GM13977 (cell line): ENCODE results near the gene ZNF747.
"Not testable (repeated sequence)": the region's sequence is repeated elsewhere in the genome, so short reads cannot be mapped to it uniquely, and the experiment has no call there.

Experiments used
- DNase-seq: peaks from one replicate; pipeline ENCODE4 v3.0.0; 2012; ENCODE audit warnings: low spot score
- CTCF ChIP-seq: IDR thresholded peaks from 2 replicates; pipeline ENCODE4 v1.5.1; 2012; ENCODE audit warnings: mild to moderate bottlenecking, control low read depth; ENCODE audit not compliant: insufficient read depth; ENCODE audit errors: extremely low read depth, missing control alignments
- in situ Hi-C: fragments of 300-500 bp; cut with MboI; formaldehyde crosslinking; loops from one replicate; pipeline ENCODE4 v1.12.0; 2022; ENCODE audit warnings: low sequenced_read_pairs, low pct_unique_long_range_greater_than_20kb, mixed read lengths, inconsistent platforms; ENCODE audit not compliant: unreplicated experiment

Gene ZNF747

GRCh38 chr16:30541502-30542329 lies 7.1 kb upstream of the ZNF747 start:
- in situ Hi-C loops, result loop anchor here (25.0 kb wide), 1 partner anchor 96 kb away; no protein-coding TSS in a partner anchor
- TF ChIP-seq CTCF, result no peak
- DNase-seq, result no peak

DNA sequence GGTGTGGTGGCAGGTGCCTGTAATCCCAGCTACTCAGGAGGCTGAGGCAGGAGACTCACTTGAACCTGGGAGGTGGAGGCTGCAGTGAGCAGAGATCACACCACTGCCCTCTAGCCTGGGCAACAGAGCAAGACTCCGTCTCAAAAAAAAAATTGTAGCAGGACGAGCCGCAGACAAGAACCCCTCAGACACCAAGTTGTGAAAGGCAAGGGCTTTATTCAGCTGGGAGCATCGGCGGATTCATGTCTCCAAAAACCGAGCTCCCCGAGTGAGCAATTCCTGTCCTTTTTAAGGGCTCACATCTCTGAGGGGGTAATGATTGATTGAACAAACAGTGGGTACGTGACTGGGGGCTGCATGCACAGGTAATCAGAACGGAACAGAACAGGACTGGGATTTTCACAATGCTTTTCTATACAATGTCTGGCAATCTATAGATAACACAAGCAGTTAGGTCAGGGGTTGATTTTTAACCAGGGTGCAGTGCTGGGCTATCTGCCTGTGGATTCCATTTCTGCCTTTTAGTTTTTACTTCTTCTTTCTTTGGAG lies 6.3 kb upstream of the ZNF747 start:
- in situ Hi-C loops, result loop anchor here (25.0 kb wide), 1 partner anchor 96 kb away; no protein-coding TSS in a partner anchor
- not testable (repeated sequence) for DNase-seq

- DNase-seq, result not testable (repeated sequence)
- in situ Hi-C loops, result loop anchor here (10.0 to 25.0 kb wide), 2 partner anchors 85 to 97 kb away; no protein-coding TSS in a partner anchor
Measured at GRCh38 chr16:30539986-30540526, 5.4 kb upstream of the ZNF747 start.

DNA sequence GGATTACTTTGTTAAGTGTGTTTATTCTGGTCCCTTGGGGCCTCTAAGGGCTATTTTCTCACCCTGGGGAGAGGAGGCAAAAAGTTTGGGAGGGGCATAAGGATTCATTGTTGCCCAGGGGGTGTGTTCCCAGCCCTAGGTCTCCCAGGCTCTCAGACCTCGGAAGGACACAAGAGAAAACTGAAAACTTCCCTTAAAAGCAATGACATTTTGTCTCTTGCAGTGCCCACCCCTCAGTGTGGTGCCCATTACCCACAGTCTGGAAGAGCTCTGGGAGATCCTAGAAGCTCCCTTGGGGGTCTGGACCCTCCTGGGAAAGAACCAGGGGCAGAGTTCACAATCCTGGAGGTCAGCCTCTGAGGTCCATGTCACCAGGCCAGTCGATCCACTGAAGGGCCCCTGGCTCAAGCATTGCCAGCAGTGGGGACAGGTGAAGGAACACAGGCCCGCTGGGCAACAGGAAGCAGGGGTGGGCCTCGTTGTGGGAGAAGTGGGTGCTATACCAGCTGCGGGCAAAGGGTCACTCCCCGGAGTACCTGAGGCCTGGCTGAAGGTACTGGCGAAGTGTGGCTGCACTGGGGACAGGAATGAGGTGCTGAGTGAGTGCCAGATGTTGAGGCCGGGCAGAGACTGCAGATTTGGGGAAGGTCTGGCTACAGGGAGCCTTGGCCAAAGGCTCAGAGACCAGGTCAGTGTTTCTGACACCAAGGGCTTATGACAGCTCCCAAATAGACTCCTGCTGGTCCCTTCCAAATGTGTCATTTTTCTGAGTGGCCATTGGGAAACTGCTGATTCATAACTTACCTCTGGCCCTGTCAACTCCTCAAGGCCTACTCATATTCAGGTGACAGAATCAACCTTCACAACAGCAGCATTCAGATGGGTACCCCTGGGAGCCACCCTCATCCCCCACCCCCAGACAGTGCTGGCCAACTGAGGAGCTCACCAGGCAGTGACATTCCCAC lies 4.6 kb upstream of the ZNF747 start:
- in situ Hi-C loops, result loop anchor here (10.0 to 25.0 kb wide), 2 partner anchors 84 to 98 kb away; no protein-coding TSS in a partner anchor
- DNase-seq, result no peak

DNA sequence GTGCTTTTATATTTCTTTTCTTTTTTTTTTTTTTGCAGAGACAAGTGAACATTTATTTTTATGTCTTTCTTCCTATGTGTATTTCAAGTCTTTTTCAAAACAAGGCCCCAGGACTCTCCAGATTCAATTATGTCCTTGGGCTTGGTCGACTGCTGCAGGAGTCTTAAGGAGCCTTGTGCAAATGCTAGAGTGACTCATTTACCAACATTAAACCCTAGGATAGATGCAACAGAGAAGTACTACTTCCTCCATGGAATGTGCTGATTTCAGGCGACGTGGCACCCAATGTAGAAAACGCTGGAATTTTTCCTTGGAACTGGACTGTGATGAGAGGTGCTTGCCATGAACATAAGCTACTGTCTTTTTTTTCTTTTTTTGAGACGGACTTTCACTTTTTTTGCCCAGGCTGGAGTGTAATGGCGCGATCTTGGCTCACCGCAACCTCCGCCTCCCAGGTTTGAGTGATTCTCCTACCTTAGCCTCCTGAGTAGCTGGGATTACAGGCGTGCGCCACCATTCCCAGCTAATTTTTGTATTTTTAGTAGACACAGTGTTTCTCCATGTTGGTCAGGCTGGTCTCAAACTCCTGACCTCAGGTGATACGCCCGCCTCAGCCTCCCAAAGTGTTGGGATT lies 1.9 kb upstream of the ZNF747 start:
- in situ Hi-C loops, result loop anchor here (10.0 to 25.0 kb wide), 2 partner anchors 82 to 101 kb away; no protein-coding TSS in a partner anchor
- not testable (repeated sequence) for DNase-seq

More for the DNA sequence above, 4.6 kb upstream of the ZNF747 start:
- no peak for TF ChIP-seq CTCF

- in situ Hi-C loops, result loop anchor here (10.0 to 25.0 kb wide), 2 partner anchors 81 to 102 kb away; no protein-coding TSS in a partner anchor
- DNase-seq, result peak; percentile 83
- peak; percentile 74 for TF ChIP-seq CTCF
Measured at GRCh38 chr16:30535777-30536190, 1.1 kb upstream of the ZNF747 start.

DNA sequence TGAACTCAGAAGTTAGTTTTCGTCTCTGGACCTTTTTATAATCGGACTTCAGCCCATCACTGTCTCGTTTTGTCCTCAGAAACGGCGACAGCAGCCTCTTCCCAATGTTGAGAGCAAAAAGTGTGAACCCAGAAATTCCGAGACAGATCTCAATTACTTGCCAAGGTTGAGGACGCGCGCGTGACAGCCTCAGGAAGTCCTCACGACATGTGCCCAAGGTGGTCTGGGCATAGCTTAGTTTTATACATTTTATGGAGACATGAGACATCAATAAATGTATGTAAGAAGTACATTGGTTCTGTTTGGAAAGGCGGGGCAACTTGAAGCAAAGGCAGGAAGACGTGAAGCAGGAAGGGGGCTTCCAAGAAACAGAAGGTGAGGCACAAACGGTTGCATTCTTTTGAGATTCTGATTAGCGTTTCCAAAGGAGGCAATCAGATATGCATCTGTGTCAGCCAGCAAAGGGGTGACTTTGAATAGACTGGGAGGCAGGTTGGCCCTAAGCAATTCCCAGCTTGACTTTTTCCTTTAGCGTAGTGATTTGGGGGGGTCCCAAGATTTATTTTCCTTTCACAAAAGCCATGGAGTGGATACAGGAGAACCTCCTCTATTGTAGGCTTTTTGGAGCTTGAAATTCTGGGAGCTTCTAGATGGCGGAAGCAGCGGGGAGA lies 583 bp upstream of the ZNF747 start:
- no peak for TF ChIP-seq CTCF
- in situ Hi-C loops, result loop anchor here (10.0 to 25.0 kb wide), 2 partner anchors 80 to 102 kb away; no protein-coding TSS in a partner anchor
- DNase-seq, result no peak
